Measurements from ENCODE around the gene RPL27. TPM values are rescaled to one million over a fixed set of nuclear protein-coding genes. Genes with fewer than 3 reads are reported as not detected.

The RPL27 gene
- total RNA-seq, 1 experiment from 2014 or later = 513 TPM

GRCh38 chr17:42967925-42968324 lies 30.3 kb upstream of the RPL27 start:
- DNase-seq (ENCODE audit: low read depth, low spot score) = no peak
- POLR2A ChIA-PET = no interaction called here
- no TSS peak for BruUV-seq (replicated peaks)
- Histone ChIP-seq H3K27ac (ENCODE audit: low read length) (no peak overlapping the region), H3K4me3 (ENCODE audit: low read depth in 2 of 2, low read length in 2 of 2) (no peak overlapping the region), H3K36me3 (ENCODE audit: control insufficient read depth, insufficient read depth, low read length) (peaks cover 3% of the 10 kb centered on the region), H3K4me1 (ENCODE audit: control insufficient read depth, insufficient read depth, low read length) (no peaks in the 10 kb centered on the region; the same call in 1 of the 2 replicates), H3K9me3 (ENCODE audit: control insufficient read depth, insufficient read depth, low read depth, low read length) (no peaks in the 10 kb centered on the region), H3K27me3 (ENCODE audit: control insufficient read depth, insufficient read depth, low read length) (no peaks in the 10 kb centered on the region)
- intact Hi-C loops (cut with micrococcal nuclease; ENCODE audit: unreplicated experiment) = no loop called here
- TF ChIP-seq REST (IDR thresholded peaks at IDR 0.05; ENCODE audit: insufficient read depth in 1 of 2, low read depth in 2 of 2, low read length in 1 of 2) (no peak), CTCF (IDR thresholded peaks at IDR 0.05) (no peak), POLR2AphosphoS5 (IDR thresholded peaks at IDR 0.05; ENCODE audit: low read depth, low read length) (no peak), TCF7L2 (IDR thresholded peaks at IDR 0.05; ENCODE audit: low read depth, low read length) (no peak), SIN3A (IDR thresholded peaks at IDR 0.05; ENCODE audit: borderline replicate concordance, insufficient read depth, low read depth, low read length) (no peak)
- in situ Hi-C loops (cut with HindIII; ENCODE audit: low pct_unique_long_range_greater_than_20kb, low sequenced_read_pairs) = no loop called here
- CTCF ChIA-PET = no interaction called here
- no peak for ATAC-seq

GRCh38 chr17:42969001-42969581 lies 29.1 kb upstream of the RPL27 start:
- CTCF ChIA-PET = no interaction called here
- H3K27ac ChIP-seq (ENCODE audit: low read length) = no peak overlapping the region
- H3K9me3 ChIP-seq (ENCODE audit: control insufficient read depth, insufficient read depth, low read depth, low read length) = no peaks in the 10 kb centered on the region

More at GRCh38 chr17:42969001-42969581, 29.1 kb upstream of the RPL27 start:
- in situ Hi-C loops (cut with HindIII; ENCODE audit: low pct_unique_long_range_greater_than_20kb, low sequenced_read_pairs) (no loop called here), intact Hi-C loops (cut with micrococcal nuclease; ENCODE audit: unreplicated experiment) (no loop called here)
- H3K4me1 ChIP-seq (ENCODE audit: control insufficient read depth, insufficient read depth, low read length) = no peaks in the 10 kb centered on the region
- DNase-seq (ENCODE audit: low read depth, low spot score) (no peak), ATAC-seq (no peak)
- TF ChIP-seq CTCF (IDR thresholded peaks at IDR 0.05) = no peak
- no peak for TF ChIP-seq SIN3A (IDR thresholded peaks at IDR 0.05; ENCODE audit: borderline replicate concordance, insufficient read depth, low read depth, low read length)
- no peak for TF ChIP-seq REST (IDR thresholded peaks at IDR 0.05; ENCODE audit: insufficient read depth in 1 of 2, low read depth in 2 of 2, low read length in 1 of 2)
- TF ChIP-seq POLR2AphosphoS5 (IDR thresholded peaks at IDR 0.05; ENCODE audit: low read depth, low read length) = no peak
- H3K36me3 ChIP-seq (ENCODE audit: control insufficient read depth, insufficient read depth, low read length) = no peaks in the 10 kb centered on the region
- POLR2A ChIA-PET = interaction anchor here (0.6 to 0.7 kb wide), 4 partner anchors 9 to 135 kb away, joined by 5 to 10 read pairs (median 7); no protein-coding TSS in a partner anchor
- no peaks in the 10 kb centered on the region for H3K27me3 ChIP-seq (ENCODE audit: control insufficient read depth, insufficient read depth, low read length)
- no TSS peak for BruUV-seq (replicated peaks)
- H3K4me3 ChIP-seq (ENCODE audit: low read depth in 2 of 2, low read length in 2 of 2) = no peak overlapping the region
